ENCODE data around the gene LAMTOR2.

- no peak for TF ChIP-seq CTCF (conservative IDR thresholded peaks at IDR 0.05; ENCODE audit: low read depth in 2 of 2)
- no peak for TF ChIP-seq POLR2AphosphoS5 (IDR thresholded peaks at IDR 0.05; ENCODE audit: low read depth)
- no peak for TF ChIP-seq REST (IDR thresholded peaks at IDR 0.05; ENCODE audit: unreplicated experiment)
- no peak for TF ChIP-seq EZH2phosphoT487 (IDR thresholded peaks at IDR 0.05; ENCODE audit: unreplicated experiment)
These were observed 34.7 kb upstream of the LAMTOR2 start for GRCh38 chr1:156019946-156020292.
